VCaP (cell line): Measurements from ENCODE around the gene SIDT2.

Source experiments
- H3K27ac ChIP-seq: fragments of 450-650 bp; 2 replicates; pipeline ENCODE4 v1.5.1; 2017
- CTCF ChIP-seq: fragments of 450-650 bp; conservative IDR thresholded peaks from 2 replicates; pipeline ENCODE4 v1.5.1; 2017; ENCODE audit warnings: mild to moderate bottlenecking, moderate library complexity

The SIDT2 gene

DNA sequence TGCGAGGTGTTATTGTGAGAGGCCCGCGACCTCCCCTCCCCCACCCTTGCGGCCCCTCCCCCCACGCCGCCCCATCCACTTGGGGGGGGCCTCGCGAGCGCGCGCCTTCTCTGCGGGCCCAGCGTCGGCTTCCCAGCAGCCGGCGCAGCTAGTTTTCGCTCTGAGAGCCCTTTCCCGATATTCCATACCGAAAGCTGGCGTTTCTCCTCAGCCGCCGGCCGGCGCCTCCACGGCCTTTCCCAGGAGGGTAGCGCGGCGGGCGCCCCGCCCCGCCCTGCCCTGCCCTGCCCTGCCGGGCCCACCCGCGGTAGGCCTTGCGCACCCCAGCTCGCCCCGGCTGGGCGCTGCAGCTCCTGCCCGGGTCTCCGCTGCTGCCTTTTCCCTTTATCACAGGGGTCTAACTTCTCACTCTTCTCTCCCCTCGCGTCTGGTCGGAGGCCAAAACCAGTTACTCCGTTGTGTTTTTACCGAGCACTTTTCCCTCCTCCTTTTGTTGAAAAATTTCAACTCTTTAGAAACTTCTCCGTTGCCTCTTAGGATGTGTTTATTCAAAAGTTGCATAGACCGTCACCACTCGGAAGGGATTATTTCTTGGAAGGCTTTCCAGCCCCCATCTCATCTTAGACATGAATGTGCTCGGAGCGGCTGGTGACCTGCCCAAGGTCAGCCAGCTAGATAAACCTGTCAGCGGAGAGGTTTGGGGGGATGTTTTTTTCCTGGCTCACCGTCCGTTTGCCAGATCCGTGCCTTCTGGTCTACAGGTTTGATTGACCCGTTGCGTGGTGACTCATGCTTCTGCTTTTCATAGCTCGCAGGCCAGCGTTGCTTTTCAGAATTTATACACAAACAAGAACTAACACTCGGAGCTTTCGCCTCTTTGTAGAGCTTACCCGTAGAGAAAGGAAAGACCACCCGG lies 33.8 kb upstream of the SIDT2 start:
- H3K27ac ChIP-seq = peak overlapping the region; percentile 93
- TF ChIP-seq CTCF = no peak

DNA sequence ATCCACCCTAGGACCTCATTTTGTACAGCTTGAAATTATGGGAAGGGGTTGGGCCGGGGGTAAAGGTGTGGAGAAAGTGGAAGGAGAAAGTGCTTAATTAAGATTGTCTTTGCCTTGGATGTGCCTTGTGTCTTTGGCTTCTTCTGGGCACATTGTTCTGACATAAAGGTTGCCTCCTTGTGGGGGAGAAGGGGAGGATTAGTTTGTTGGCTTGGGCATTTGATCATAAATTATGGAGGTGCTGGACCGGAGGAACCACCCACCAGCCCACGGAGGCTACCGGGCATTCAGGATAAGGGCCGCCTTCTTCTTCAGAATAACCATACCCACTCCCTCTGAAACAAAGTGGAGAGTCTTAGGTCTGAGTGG lies 33.2 kb upstream of the SIDT2 start:
- H3K27ac ChIP-seq = peak overlapping the region; percentile 93
- TF ChIP-seq CTCF = peak; percentile 45

DNA sequence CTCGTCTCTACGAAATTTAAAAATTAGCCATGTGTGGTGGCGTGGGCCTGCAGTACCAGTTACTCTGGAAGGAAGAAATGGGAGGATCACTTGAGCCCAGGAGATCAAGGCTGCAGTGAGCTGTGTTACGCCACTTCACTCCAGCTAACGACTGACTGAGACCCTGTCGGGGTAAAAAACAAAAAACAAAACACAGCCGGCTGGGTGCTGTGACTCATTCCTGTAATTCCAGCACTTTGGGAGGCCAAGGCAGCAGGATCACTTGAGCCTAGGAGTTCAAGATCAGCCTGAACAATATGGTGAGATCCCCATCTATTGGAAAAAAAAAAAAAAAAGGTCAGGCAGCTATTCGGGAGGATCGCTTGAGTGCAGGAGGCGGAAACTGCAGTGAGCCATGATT lies 32.0 kb upstream of the SIDT2 start:
- H3K27ac ChIP-seq = peak overlapping the region; percentile 93
- TF ChIP-seq CTCF = no peak

DNA sequence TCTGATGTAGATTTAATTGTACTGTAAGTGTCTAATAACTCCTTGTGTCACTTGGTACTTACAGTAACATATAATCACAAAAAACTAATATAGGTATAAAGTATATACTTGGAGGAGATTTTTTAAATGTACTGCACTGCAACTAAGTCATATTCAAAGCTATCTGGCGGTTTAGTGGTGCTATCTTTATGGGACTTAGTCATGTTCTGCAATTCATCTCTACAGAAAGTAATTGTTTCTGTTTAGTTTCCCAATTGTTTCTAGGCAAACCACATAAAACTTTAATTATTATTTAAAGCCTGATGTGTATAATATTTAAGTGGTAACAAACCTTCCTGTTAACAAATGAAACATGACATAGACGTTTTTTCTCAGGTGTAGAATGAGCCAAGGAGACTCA lies 26.5 kb upstream of the SIDT2 start:
- no peak for TF ChIP-seq CTCF
- H3K27ac ChIP-seq = no peak overlapping the region

GRCh38 chr11:117154468-117154867 lies 24.1 kb upstream of the SIDT2 start:
- H3K27ac ChIP-seq = no peak overlapping the region
- no peak for TF ChIP-seq CTCF

- TF ChIP-seq CTCF = no peak
- H3K27ac ChIP-seq = no peak overlapping the region
Observed at GRCh38 chr11:117157507-117157906, 21.0 kb upstream of the SIDT2 start.

DNA sequence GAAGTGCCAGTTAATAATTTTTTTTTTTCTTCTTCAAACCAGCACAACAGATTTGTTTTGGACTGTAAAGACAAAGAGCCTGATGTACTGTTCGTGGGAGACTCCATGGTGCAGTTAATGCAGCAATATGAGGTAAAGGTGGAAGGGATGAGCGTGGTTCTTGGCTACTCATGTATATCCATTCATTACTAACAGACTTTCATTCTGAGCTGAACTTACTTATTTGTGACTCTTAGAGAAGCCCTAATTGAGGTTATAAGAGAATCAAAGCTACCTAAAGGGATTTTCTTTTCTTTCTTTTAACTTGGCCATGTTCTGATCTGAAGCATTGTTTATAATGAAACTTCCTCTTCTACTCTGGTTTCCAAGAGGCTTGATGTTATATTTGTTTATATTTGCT lies 18.7 kb upstream of the SIDT2 start:
- no peak overlapping the region for H3K27ac ChIP-seq
- no peak for TF ChIP-seq CTCF
